Fibroblast of the aortic adventitia (primary cell): ENCODE data around the gene PDE7B. TPM values are rescaled to one million over a fixed set of nuclear protein-coding genes. Genes with fewer than 3 reads are reported as not detected.

Source experiments
- DNase-seq: peaks from one replicate; pipeline ENCODE4 v3.0.0-alpha.2; 2010; ENCODE audit warnings: low read depth
- H3K4me3 ChIP-seq: 2 replicates; pipeline ENCODE4 v1.5.1; 2011; ENCODE audit warnings: low read depth, mild to moderate bottlenecking, control low read depth, low read length, moderate library complexity
- CTCF ChIP-seq: IDR thresholded peaks from 2 replicates; pipeline ENCODE4 v1.5.1; 2011; ENCODE audit warnings: mild to moderate bottlenecking, low read length, control low read depth, inconsistent platforms; ENCODE audit not compliant: insufficient read depth
- total RNA-seq: library from RNA; depleted of rRNA; stranded (reverse); fragments of >200 nt; gene quantifications from 2 replicates; pipeline ENCODE4 v1.2.3, GENCODE V29; 2012; ENCODE audit warnings: low replicate concordance

The PDE7B gene
- total RNA-seq, 1 donor = 23.9 TPM

- no peak overlapping the region for H3K4me3 ChIP-seq
- peak; percentile 53 for DNase-seq
- TF ChIP-seq CTCF = no peak
These were observed 272.0 kb downstream of the PDE7B start for GRCh38 chr6:136123468-136123867.

- no peak for TF ChIP-seq CTCF
- H3K4me3 ChIP-seq = no peak overlapping the region
- DNase-seq = no peak
These were observed 274.1 kb downstream of the PDE7B start for GRCh38 chr6:136125585-136125984.

GRCh38 chr6:136127873-136128272, 276.4 kb downstream of the PDE7B start:
- no peak for TF ChIP-seq CTCF
- H3K4me3 ChIP-seq = no peak overlapping the region
- peak; percentile 39 for DNase-seq

- H3K4me3 ChIP-seq = no peak overlapping the region
- peak; percentile 42 for DNase-seq
- TF ChIP-seq CTCF = no peak
These were observed 277.9 kb downstream of the PDE7B start for GRCh38 chr6:136129365-136129764.

- TF ChIP-seq CTCF = no peak
- no peak overlapping the region for H3K4me3 ChIP-seq
- DNase-seq = no peak
These were observed 282.8 kb downstream of the PDE7B start for GRCh38 chr6:136134268-136134667.

- no peak for TF ChIP-seq CTCF
- no peak for DNase-seq
- H3K4me3 ChIP-seq = no peak overlapping the region
These were observed 283.2 kb downstream of the PDE7B start for GRCh38 chr6:136134751-136135150.

GRCh38 chr6:136136274-136136673, 284.8 kb downstream of the PDE7B start:
- no peak overlapping the region for H3K4me3 ChIP-seq
- no peak for TF ChIP-seq CTCF
- no peak for DNase-seq
